NCI-H146 (cell line): ENCODE results near the gene SEPHS2.
"Not testable (repeated sequence)": the region's sequence is repeated elsewhere in the genome, so short reads cannot be mapped to it uniquely, and the experiment has no call there.

Experiments used
- DNase-seq: peaks from one replicate; lab custom pipeline; 2025; lab: John Stamatoyannopoulos, UW

The SEPHS2 gene

GRCh38 chr16:30470170-30470512 is 24.5 kb upstream of the SEPHS2 start:
- no peak for DNase-seq

GRCh38 chr16:30464078-30464477 is 18.4 kb upstream of the SEPHS2 start:
- no peak for DNase-seq

GRCh38 chr16:30461426-30461825 is 15.8 kb upstream of the SEPHS2 start:
- not testable (repeated sequence) for DNase-seq

GRCh38 chr16:30459456-30459855 is 13.8 kb upstream of the SEPHS2 start:
- no peak for DNase-seq

- no peak for DNase-seq
Observed at GRCh38 chr16:30458561-30459394, 13.1 kb upstream of the SEPHS2 start.

GRCh38 chr16:30457743-30458560 is 12.3 kb upstream of the SEPHS2 start:
- DNase-seq, result no peak

GRCh38 chr16:30457256-30457655 is 11.6 kb upstream of the SEPHS2 start:
- no peak for DNase-seq

- DNase-seq, result no peak
Observed at GRCh38 chr16:30456302-30456701, 10.6 kb upstream of the SEPHS2 start.

GRCh38 chr16:30452709-30453580 is 7.3 kb upstream of the SEPHS2 start:
- not testable (repeated sequence) for DNase-seq

GRCh38 chr16:30449116-30449435 is 3.4 kb upstream of the SEPHS2 start:
- no peak for DNase-seq

GRCh38 chr16:30447512-30448226 is 2.0 kb upstream of the SEPHS2 start:
- no peak for DNase-seq

- no peak for DNase-seq
Observed at GRCh38 chr16:30446203-30446595, 525 bp upstream of the SEPHS2 start.

GRCh38 chr16:30445149-30445407 is 596 bp downstream of the SEPHS2 start:
- DNase-seq, result no peak

GRCh38 chr16:30444231-30445148 is 1.2 kb downstream of the SEPHS2 start:
- no peak for DNase-seq

GRCh38 chr16:30443631-30444030 is 2.0 kb downstream of the SEPHS2 start:
- DNase-seq, result no peak

- DNase-seq, result no peak
Observed at GRCh38 chr16:30439720-30440348, 5.8 kb downstream of the SEPHS2 start.

GRCh38 chr16:30438835-30439234 is 6.8 kb downstream of the SEPHS2 start:
- DNase-seq, result no peak

GRCh38 chr16:30437511-30438046 is 8.1 kb downstream of the SEPHS2 start:
- peak; percentile 70 for DNase-seq

GRCh38 chr16:30434852-30435251 is 10.8 kb downstream of the SEPHS2 start:
- DNase-seq, result no peak

GRCh38 chr16:30430428-30430970 is 15.2 kb downstream of the SEPHS2 start:
- DNase-seq, result no peak
